B cell (primary cell): ENCODE data around the gene RGS19. TPM values are rescaled to one million over a fixed set of nuclear protein-coding genes. Genes with fewer than 3 reads are reported as not detected.
A peak's percentile ranks its signal among the peaks of the same experiment; 100 is the strongest.

Experiments used
- ATAC-seq: fragments of 200-7000 bp; cut with Tn5 transposase; one replicate; pipeline ENCODE4 v1.10.0; 2021; ENCODE audit warnings: low read depth, mild to moderate bottlenecking, moderate number of reproducible peaks, moderate library complexity
- CTCF ChIA-PET: fragments of 350-600 bp; sonication (Branson Sonifier 250); formaldehyde crosslinking; loops from one replicate; lab custom pipeline; 2021; ENCODE audit warnings: antibody characterized with exemption, inconsistent platforms; lab: Charles Lee
- POLR2A ChIA-PET: fragments of 350-600 bp; sonication (Branson Sonifier 250); formaldehyde crosslinking; loops from one replicate; lab custom pipeline; 2021; ENCODE audit warnings: antibody characterized with exemption; lab: Charles Lee
- DNase-seq: peaks from one replicate; pipeline ENCODE4 v3.0.0; 2013
- H2AFZ ChIP-seq: 2 replicates; pipeline ENCODE4 v1.6.1; 2012; ENCODE audit warnings: mild to moderate bottlenecking, low read depth, low read length; ENCODE audit not compliant: insufficient read depth, poor library complexity, severe bottlenecking
- H3K27ac ChIP-seq, 2 donors: 1 replicate in 1 of 2; 2 replicates in 1 of 2; pipeline ENCODE4 v1.5.1; 2012 to 2013; ENCODE audit warnings: low read length in 2 of 2, mild to moderate bottlenecking in 2 of 2, moderate library complexity in 1 of 2
- H3K27me3 ChIP-seq, 4 experiments: fragments of 200-600 bp in 1 of 4; sonication (generic) in 1 of 4; replicated peaks in 1 of 4; 1 replicate in 2 of 4; 2 replicates in 2 of 4; pipeline versions ENCODE4 v1.6.1 to v1.7.0; 2013 to 2016; ENCODE audit warnings: low read length in 3 of 4, mild to moderate bottlenecking in 2 of 4, mixed read lengths in 1 of 4, moderate library complexity in 1 of 4; ENCODE audit not compliant: insufficient read depth in 4 of 4, control insufficient read depth in 3 of 4; ENCODE audit errors: control extremely low read depth in 1 of 4
- H3K36me3 ChIP-seq, 2 experiments: replicated peaks in 1 of 2; 1 replicate in 1 of 2; 2 replicates in 1 of 2; pipeline versions ENCODE4 v1.6.1 to v1.7.1; 2013; ENCODE audit warnings: low read length in 1 of 2; ENCODE audit not compliant: insufficient read depth in 2 of 2, control insufficient read depth in 1 of 2; ENCODE audit errors: control extremely low read depth in 1 of 2, extremely low read depth in 1 of 2
- H3K4me1 ChIP-seq, 2 donors: fragments of 200-600 bp in 1 of 2; sonication (generic) in 1 of 2; 1 replicate in 1 of 2; 2 replicates in 1 of 2; pipeline versions ENCODE4 v1.5.1 to v1.6.1; 2013 to 2017; ENCODE audit warnings: low read length in 2 of 2; ENCODE audit not compliant: control insufficient read depth in 2 of 2, insufficient read depth in 2 of 2
- H3K4me2 ChIP-seq: replicated peaks from 2 replicates; pipeline ENCODE3; 2012; ENCODE audit warnings: mild to moderate bottlenecking, low read depth, low read length; ENCODE audit not compliant: poor library complexity, severe bottlenecking
- H3K4me3 ChIP-seq, 5 experiments: fragments of 200-600 bp in 1 of 5; sonication (generic) in 1 of 5; 1 replicate in 3 of 5; 2 replicates in 2 of 5; pipeline versions ENCODE4 v1.5.1 to v1.7.0; 2011 to 2016; ENCODE audit warnings: low read length in 4 of 5, mild to moderate bottlenecking in 4 of 5, low read depth in 2 of 5, control low read depth in 1 of 5, moderate library complexity in 1 of 5; ENCODE audit not compliant: insufficient read depth in 1 of 5; ENCODE audit errors: control extremely low read depth in 1 of 5, extremely low read depth in 1 of 5
- H3K79me2 ChIP-seq: fragments of 200-600 bp; sonication (generic); one replicate; pipeline ENCODE4 v1.6.0; 2016; ENCODE audit warnings: low read length; ENCODE audit not compliant: control insufficient read depth, insufficient read depth
- H3K9ac ChIP-seq: fragments of 200-600 bp; sonication (generic); 2 replicates; pipeline ENCODE4 v1.6.1; 2017; ENCODE audit warnings: mild to moderate bottlenecking, low read length, moderate library complexity
- H3K9me3 ChIP-seq, 3 donors: one replicate each; pipeline versions ENCODE4 v1.6.1 to v1.7.1; 2013; ENCODE audit warnings: low read length in 2 of 3; ENCODE audit not compliant: control insufficient read depth in 2 of 3, insufficient read depth in 1 of 3; ENCODE audit errors: control extremely low read depth in 1 of 3
- H4K20me1 ChIP-seq: 2 replicates; pipeline ENCODE4 v1.6.0; 2012; ENCODE audit warnings: mild to moderate bottlenecking, low read length; ENCODE audit not compliant: insufficient read depth, control insufficient read depth, poor library complexity, severe bottlenecking
- H3K27ac Mint-ChIP-seq: one replicate; pipeline ENCODE4 v1.8.0; 2021; ENCODE audit warnings: mixed read lengths
- H3K27me3 Mint-ChIP-seq: one replicate; pipeline ENCODE4 v1.8.0; 2021; ENCODE audit warnings: mixed read lengths
- H3K4me1 Mint-ChIP-seq: one replicate; pipeline ENCODE4 v1.8.0; 2021; ENCODE audit warnings: mixed read lengths
- H3K4me3 Mint-ChIP-seq: one replicate; pipeline ENCODE4 v1.8.0; 2021; ENCODE audit warnings: mixed read lengths
- H3K9me3 Mint-ChIP-seq: one replicate; pipeline ENCODE4 v1.8.0; 2022; ENCODE audit warnings: mixed read lengths; ENCODE audit not compliant: insufficient read depth
- EZH2 ChIP-seq: IDR thresholded peaks from 2 replicates; pipeline ENCODE4 v1.6.1; 2012; ENCODE audit warnings: borderline replicate concordance, low read depth, mild to moderate bottlenecking, moderate library complexity, low read length; ENCODE audit not compliant: insufficient read depth, poor library complexity, severe bottlenecking
- WGBS: methylation state at CpG from one replicate; pipeline ENCODE4 v1.1.5; 2013; ENCODE audit warnings: missing lambda C conversion rate; ENCODE audit not compliant: insufficient coverage; 5-methylcytosine and 5-hydroxymethylcytosine counted together
- intact Hi-C: fragments of 100-400 bp; cut with micrococcal nuclease; formaldehyde crosslinking; loops from one replicate; pipeline ENCODE4 v1.10.0; 2022
- polyA plus RNA-seq: library from polyadenylated mRNA; depleted of rRNA; stranded (reverse); fragments of >200 nt; gene quantifications from 2 replicates; pipeline ENCODE4 v1.2.3, GENCODE V29; 2012
- total RNA-seq, 2 donors: library from RNA; stranded (reverse); fragments of 120-200 nt in 1 of 2; gene quantifications; 1 replicate in 1 of 2; 2 replicates in 1 of 2; pipeline versions ENCODE4 v1.2.3 to v1.2.4, GENCODE V29; 2013 to 2022
- TF ChIP-seq, protein P1 (sequence below): fragments of 200-600 bp; IDR thresholded peaks from one replicate; pipeline ENCODE4 v1.8.0; 2022; ENCODE audit warnings: antibody characterized with exemption, mild to moderate bottlenecking

Gene RGS19
- total and polyA plus RNA-seq, 2 donors (not counting 1 experiment from before 2014, with no cell fraction given): 69.4 to 203 TPM

DNA sequence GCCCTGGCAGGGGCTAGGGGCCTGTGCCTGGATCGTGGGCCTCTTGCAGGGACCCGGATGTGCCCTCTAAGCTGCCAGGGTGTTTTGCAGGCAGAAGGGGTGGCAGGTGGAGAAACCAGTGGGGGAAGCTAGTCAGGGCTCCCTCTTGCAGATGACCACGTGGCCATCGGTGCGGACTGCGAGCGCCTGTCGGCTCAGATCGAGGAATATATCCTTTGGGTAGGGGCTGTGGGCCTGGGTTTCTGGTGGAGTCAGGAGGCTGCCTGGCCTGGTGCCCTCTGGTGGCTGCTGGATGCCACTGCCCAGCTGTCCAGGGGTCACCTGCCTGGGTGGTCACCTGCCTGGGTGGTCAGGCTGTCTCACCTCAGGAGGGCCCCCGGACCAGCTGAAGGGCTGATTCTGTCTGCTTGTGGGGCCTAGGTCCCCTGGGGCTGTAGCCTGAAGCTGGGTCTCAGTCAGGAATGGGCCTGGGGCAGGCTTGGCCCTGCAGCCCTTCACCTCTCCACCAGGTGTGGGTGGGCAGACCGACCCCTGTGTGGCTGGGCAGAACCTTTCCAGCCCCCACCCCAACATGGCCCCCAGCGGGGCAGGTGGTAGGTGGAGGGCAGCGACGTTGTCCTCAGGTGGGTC lies 9.6 kb downstream of the RGS19 start:
- DNase-seq: no peak
- peaks cover 62% of the 10 kb centered on the region for H3K4me1 Mint-ChIP-seq
- H3K27ac ChIP-seq: no peak overlapping the region
- no peak for ATAC-seq
- ChIA-PET CTCF (interaction anchor here (0.7 to 2.3 kb wide), 11 partner anchors 8 to 51 kb away, joined by 3 to 10 read pairs (median 8); partner anchors contain the start of genes LKAAEAR1 and RGS19), POLR2A (interaction anchor here (1.0 to 2.5 kb wide), 2 partner anchors 9 to 89 kb away, joined by 3 to 19 read pairs; partner anchors contain the start of genes OPRL1, PRPF6 and RGS19)
- H3K27me3 Mint-ChIP-seq: no peaks in the 10 kb centered on the region
- H3K4me3 Mint-ChIP-seq: no peak overlapping the region
- no peaks in the 10 kb centered on the region for H3K9me3 Mint-ChIP-seq
- no peak overlapping the region for H3K9ac ChIP-seq
- H3K79me2 ChIP-seq: peaks cover 22% of the 10 kb centered on the region
- peaks cover 44 to 83% of the 10 kb centered on the region in 2 donors for H3K4me1 ChIP-seq
- WGBS: 60% methylated on average over 13 of the region's 14 CpGs
- H4K20me1 ChIP-seq: peaks cover 48% of the 10 kb centered on the region
- intact Hi-C loops: no loop called here
- TF ChIP-seq, protein P1, sequence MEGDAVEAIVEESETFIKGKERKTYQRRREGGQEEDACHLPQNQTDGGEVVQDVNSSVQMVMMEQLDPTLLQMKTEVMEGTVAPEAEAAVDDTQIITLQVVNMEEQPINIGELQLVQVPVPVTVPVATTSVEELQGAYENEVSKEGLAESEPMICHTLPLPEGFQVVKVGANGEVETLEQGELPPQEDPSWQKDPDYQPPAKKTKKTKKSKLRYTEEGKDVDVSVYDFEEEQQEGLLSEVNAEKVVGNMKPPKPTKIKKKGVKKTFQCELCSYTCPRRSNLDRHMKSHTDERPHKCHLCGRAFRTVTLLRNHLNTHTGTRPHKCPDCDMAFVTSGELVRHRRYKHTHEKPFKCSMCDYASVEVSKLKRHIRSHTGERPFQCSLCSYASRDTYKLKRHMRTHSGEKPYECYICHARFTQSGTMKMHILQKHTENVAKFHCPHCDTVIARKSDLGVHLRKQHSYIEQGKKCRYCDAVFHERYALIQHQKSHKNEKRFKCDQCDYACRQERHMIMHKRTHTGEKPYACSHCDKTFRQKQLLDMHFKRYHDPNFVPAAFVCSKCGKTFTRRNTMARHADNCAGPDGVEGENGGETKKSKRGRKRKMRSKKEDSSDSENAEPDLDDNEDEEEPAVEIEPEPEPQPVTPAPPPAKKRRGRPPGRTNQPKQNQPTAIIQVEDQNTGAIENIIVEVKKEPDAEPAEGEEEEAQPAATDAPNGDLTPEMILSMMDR: peak; percentile 73
- no peak for TF ChIP-seq EZH2
- H2AFZ ChIP-seq: no peak overlapping the region
- H3K4me3 ChIP-seq: no peak overlapping the region
- H3K27me3 ChIP-seq: no peaks in the 10 kb centered on the region
- H3K36me3 ChIP-seq: peaks cover 0 to 32% of the 10 kb centered on the region in 2 experiments
- no peak overlapping the region for H3K27ac Mint-ChIP-seq
- H3K9me3 ChIP-seq: no peaks in the 10 kb centered on the region
- H3K4me2 ChIP-seq: no peak overlapping the region

DNA sequence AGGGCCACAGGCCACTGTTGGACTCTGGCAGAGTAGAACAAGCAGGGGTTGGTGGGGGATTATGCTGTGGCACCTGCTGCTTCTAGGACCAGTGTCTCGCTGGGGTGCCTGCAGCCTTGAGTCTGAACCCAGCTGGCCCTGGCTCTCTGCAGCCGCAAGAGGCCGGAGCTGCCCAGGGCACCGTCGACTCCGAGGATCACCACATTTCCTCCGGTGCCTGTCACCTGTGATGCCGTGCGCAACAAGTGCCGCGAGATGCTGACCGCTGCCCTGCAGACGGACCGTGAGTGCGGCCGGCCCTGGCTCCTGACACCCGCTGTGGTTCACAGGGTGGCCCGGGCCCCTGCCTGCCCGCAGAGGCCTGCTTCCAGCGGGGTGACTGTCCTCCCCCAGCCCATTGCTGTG lies 10.1 kb downstream of the RGS19 start:
- DNase-seq: no peak
- Histone ChIP-seq H3K4me3 (no peak overlapping the region), H3K79me2 (peaks cover 25% of the 10 kb centered on the region), H3K4me2 (no peak overlapping the region), H3K27ac (no peak overlapping the region), H3K9me3 (no peaks in the 10 kb centered on the region), H3K36me3 (peaks cover 0 to 26% of the 10 kb centered on the region in 2 experiments), H2AFZ (no peak overlapping the region), H4K20me1 (peaks cover 47% of the 10 kb centered on the region), H3K27me3 (no peaks in the 10 kb centered on the region), H3K4me1 (peaks cover 49 to 84% of the 10 kb centered on the region in 2 donors), H3K9ac (no peak overlapping the region)
- CTCF ChIA-PET: interaction anchor here (0.7 to 2.3 kb wide), 11 partner anchors 9 to 51 kb away, joined by 3 to 10 read pairs (median 8); partner anchors contain the start of genes LKAAEAR1 and RGS19
- WGBS: 83% methylated on average over 20 of the region's 20 CpGs
- no peak for ATAC-seq
- peak overlapping the region; percentile 53 for H3K27ac Mint-ChIP-seq
- no peaks in the 10 kb centered on the region for H3K9me3 Mint-ChIP-seq
- TF ChIP-seq, protein P1: no peak
- TF ChIP-seq EZH2: no peak
- H3K4me3 Mint-ChIP-seq: no peak overlapping the region
- H3K27me3 Mint-ChIP-seq: no peaks in the 10 kb centered on the region
- POLR2A ChIA-PET: interaction anchor here (1.0 to 2.5 kb wide), 2 partner anchors 9 to 89 kb away, joined by 3 to 19 read pairs; partner anchors contain the start of genes OPRL1, PRPF6 and RGS19
- intact Hi-C loops: no loop called here
- peaks cover 64% of the 10 kb centered on the region for H3K4me1 Mint-ChIP-seq
